ENCODE data around the gene GPR148.

GRCh38 chr2:130763405-130763804 lies 34.5 kb downstream of the GPR148 start:
- TF ChIP-seq POLR2A (IDR thresholded peaks at IDR 0.05; ENCODE audit: control extremely low read depth in 1 of 2, low read depth in 2 of 2, low read length in 2 of 2) (no peak), SP1 (IDR thresholded peaks at IDR 0.05; ENCODE audit: low read depth, low read length) (no peak), EZH2 (IDR thresholded peaks at IDR 0.05; ENCODE audit: low read depth, low read length, severe bottlenecking) (no peak), TEAD4 (IDR thresholded peaks at IDR 0.05; ENCODE audit: low read depth, low read length) (no peak), CBX8 (IDR thresholded peaks at IDR 0.05; ENCODE audit: borderline replicate concordance, low read depth, low read length) (no peak), CTCF (IDR thresholded peaks at IDR 0.05; ENCODE audit: control extremely low read depth in 1 of 3, insufficient read depth in 1 of 3, low read depth in 1 of 3, low read length in 3 of 3) (no peak), ASH2L (IDR thresholded peaks at IDR 0.05; ENCODE audit: low read length) (no peak)

Data from H1 (cell line).